Measurements from ENCODE around the gene XPO5.

The XPO5 gene

GRCh38 chr6:43489277-43490072 is 86.4 kb downstream of the XPO5 start:
- TF ChIP-seq GATA2 (IDR thresholded peaks at IDR 0.05; ENCODE audit: low read depth, low read length) = no peak
- no peak for TF ChIP-seq GATA3 (IDR thresholded peaks at IDR 0.05; ENCODE audit: low read depth, low read length)

GRCh38 chr6:43488667-43489276 is 87.1 kb downstream of the XPO5 start:
- TF ChIP-seq GATA2 (IDR thresholded peaks at IDR 0.05; ENCODE audit: low read depth, low read length) (no peak), GATA3 (IDR thresholded peaks at IDR 0.05; ENCODE audit: low read depth, low read length) (no peak)

DNA sequence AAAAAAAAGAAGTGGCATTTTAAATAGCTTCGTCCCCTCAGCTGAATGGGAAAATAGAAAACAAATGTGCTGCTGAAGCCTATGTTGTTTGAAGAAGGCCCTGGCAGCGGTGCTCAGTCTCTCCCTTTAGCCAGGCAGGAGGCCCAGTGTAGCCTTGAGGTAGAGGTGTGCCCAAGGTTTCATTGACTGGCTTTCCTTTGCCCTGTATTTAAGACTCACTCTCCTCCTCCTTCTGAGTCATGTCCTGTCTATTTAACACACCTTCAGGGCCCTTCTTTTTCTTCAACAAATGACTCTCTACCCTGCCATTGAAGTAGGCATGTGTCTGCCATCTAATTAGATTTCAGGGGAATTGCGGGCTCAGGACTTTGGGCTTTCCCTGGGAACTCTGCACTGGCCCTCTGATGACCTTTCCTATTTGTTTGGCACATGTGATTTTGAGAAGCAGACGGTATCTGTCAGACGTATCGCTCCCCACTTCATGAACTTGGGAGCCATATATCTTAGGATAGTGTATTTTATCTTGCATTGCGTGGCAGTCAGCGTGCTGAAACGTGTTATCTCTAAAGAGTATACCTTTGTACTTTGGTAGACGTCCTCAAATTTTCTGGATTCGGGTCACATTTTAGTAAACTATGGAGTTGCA is 94.1 kb downstream of the XPO5 start:
- TF ChIP-seq GATA2 (IDR thresholded peaks at IDR 0.05; ENCODE audit: low read depth, low read length) (no peak), GATA3 (IDR thresholded peaks at IDR 0.05; ENCODE audit: low read depth, low read length) (no peak)

GRCh38 chr6:43481075-43481474 is 94.8 kb downstream of the XPO5 start:
- TF ChIP-seq GATA2 (IDR thresholded peaks at IDR 0.05; ENCODE audit: low read depth, low read length) = no peak
- no peak for TF ChIP-seq GATA3 (IDR thresholded peaks at IDR 0.05; ENCODE audit: low read depth, low read length)

GRCh38 chr6:43478008-43478372 is 97.8 kb downstream of the XPO5 start:
- TF ChIP-seq GATA3 (IDR thresholded peaks at IDR 0.05; ENCODE audit: low read depth, low read length) (no peak), GATA2 (IDR thresholded peaks at IDR 0.05; ENCODE audit: low read depth, low read length) (no peak)

- TF ChIP-seq GATA2 (IDR thresholded peaks at IDR 0.05; ENCODE audit: low read depth, low read length) = no peak
- TF ChIP-seq GATA3 (IDR thresholded peaks at IDR 0.05; ENCODE audit: low read depth, low read length) = no peak
These were observed 98.4 kb downstream of the XPO5 start, which contains the start of gene TJAP1 for GRCh38 chr6:43477235-43478007. Gene TJAP1 (plus strand): TSS chr6:43477570. CDS start chr6:43499002, 21,432 bp downstream.

DNA sequence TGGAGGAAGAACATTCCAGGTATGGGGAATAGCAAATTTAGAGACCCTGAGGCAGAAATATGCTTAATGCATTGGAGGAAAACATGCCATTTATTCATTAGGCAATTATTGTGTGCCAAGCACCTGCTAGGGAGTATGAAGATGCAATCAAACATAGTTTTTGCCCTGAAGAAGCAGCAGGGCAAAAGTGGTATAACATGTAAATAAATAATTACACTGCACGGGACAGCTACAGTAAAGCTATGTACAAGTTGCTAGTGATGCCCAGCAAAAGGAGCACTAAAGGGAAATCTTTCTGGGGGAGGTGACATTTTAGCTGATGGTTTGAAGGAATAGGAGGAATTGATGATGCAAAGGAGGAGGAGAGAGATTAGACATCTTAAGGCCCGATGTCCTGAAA is 99.1 kb downstream of the XPO5 start:
- no peak for TF ChIP-seq GATA2 (IDR thresholded peaks at IDR 0.05; ENCODE audit: low read depth, low read length)
- no peak for TF ChIP-seq GATA3 (IDR thresholded peaks at IDR 0.05; ENCODE audit: low read depth, low read length)

DNA sequence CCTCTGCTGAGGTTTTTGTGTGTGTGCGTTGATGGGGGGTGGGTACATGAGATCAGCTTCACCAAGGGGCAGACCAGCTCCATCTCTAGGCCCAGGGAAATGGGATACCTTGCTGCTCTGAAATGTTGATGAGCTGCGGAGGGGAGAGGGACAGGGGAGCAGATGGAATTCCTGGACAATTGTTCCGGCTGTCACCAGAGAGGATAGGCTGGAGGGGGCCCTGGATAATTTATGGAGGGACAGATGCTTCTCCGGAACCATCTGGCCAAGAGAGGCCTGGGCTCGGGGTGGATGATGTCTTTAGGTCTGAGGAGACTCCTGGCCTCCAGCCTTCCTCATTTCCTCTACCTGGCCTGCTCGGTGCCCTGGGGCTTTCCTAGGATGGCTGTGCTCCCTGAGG is 100.3 kb downstream of the XPO5 start:
- TF ChIP-seq GATA2 (IDR thresholded peaks at IDR 0.05; ENCODE audit: low read depth, low read length) = no peak
- TF ChIP-seq GATA3 (IDR thresholded peaks at IDR 0.05; ENCODE audit: low read depth, low read length) = no peak

DNA sequence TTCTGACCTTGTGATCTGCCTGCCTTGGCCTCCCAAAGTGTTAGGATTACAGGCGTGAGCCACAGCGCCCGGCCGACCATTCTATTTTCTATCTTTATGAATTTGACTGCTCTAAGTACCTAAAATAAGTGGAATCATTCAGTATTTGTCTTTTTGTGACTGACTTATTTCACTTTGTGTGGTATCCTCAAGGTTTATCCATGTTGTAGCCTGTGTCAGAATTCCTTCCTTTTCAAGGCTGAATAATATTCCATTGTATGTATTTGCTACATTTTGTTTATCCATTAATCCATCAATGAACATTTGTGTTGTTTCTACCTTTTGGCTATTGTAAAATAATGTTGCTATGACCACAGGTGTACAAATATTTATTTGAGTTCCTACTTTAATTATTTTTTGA is 103.3 kb downstream of the XPO5 start:
- TF ChIP-seq GATA3 (IDR thresholded peaks at IDR 0.05; ENCODE audit: low read depth, low read length) = no peak
- TF ChIP-seq GATA2 (IDR thresholded peaks at IDR 0.05; ENCODE audit: low read depth, low read length) = no peak

All from SH-SY5Y (cell line).